Hepatocyte (in vitro differentiated cells): ENCODE measurements around the gene RBM15. TPM values are rescaled to one million over a fixed set of nuclear protein-coding genes. Genes with fewer than 3 reads are reported as not detected.

ENCODE experiments used
- DNase-seq: peaks from one replicate; pipeline ENCODE4 v3.0.0-alpha.2; 2016; ENCODE audit warnings: low spot score
- H2AFZ ChIP-seq: fragments of 200-600 bp; sonication (generic); 2 replicates; pipeline ENCODE4 v1.6.0; 2016; ENCODE audit warnings: antibody characterized with exemption, mild to moderate bottlenecking
- H3K27ac ChIP-seq: fragments of 200-600 bp; sonication (generic); 2 replicates; pipeline ENCODE4 v1.5.1; 2016; ENCODE audit warnings: mild to moderate bottlenecking
- H3K27me3 ChIP-seq: fragments of 200-600 bp; sonication (generic); 2 replicates; pipeline ENCODE4 v1.6.1; 2016
- H3K36me3 ChIP-seq: fragments of 200-600 bp; sonication (generic); replicated peaks from 2 replicates; pipeline ENCODE4 v1.5.1; 2016; ENCODE audit warnings: low read depth; ENCODE audit not compliant: insufficient read depth
- H3K4me1 ChIP-seq: fragments of 200-600 bp; sonication (generic); 2 replicates; pipeline ENCODE4 v1.5.1; 2016; ENCODE audit warnings: mild to moderate bottlenecking, moderate library complexity; ENCODE audit not compliant: insufficient read depth
- H3K4me2 ChIP-seq: fragments of 200-600 bp; sonication (generic); 2 replicates; pipeline ENCODE4 v1.6.0; 2016
- H3K4me3 ChIP-seq: fragments of 200-600 bp; sonication (generic); 2 replicates; pipeline ENCODE4 v1.5.1; 2016; ENCODE audit warnings: mild to moderate bottlenecking
- H3K79me2 ChIP-seq: fragments of 200-600 bp; sonication (generic); 2 replicates; pipeline ENCODE4 v1.6.0; 2017; ENCODE audit warnings: mild to moderate bottlenecking
- H3K9me2 ChIP-seq: fragments of 200-600 bp; sonication (generic); replicated peaks from 2 replicates; pipeline ENCODE4 v1.6.0; 2017; ENCODE audit warnings: mild to moderate bottlenecking; ENCODE audit not compliant: insufficient read depth
- H3K9me3 ChIP-seq: fragments of 200-600 bp; sonication (generic); 2 replicates; pipeline ENCODE4 v1.5.1; 2016; ENCODE audit warnings: low read depth, mild to moderate bottlenecking
- H4K20me1 ChIP-seq: fragments of 200-600 bp; sonication (generic); 2 replicates; pipeline ENCODE4 v1.6.0; 2016; ENCODE audit warnings: mild to moderate bottlenecking; ENCODE audit not compliant: insufficient read depth, poor library complexity, severe bottlenecking
- EZH2 ChIP-seq: fragments of 200-600 bp; sonication (generic); IDR thresholded peaks from 2 replicates; pipeline ENCODE4 v1.6.1; 2016; ENCODE audit warnings: antibody characterized with exemption, mild to moderate bottlenecking, borderline replicate concordance
- EZH2phosphoT487 ChIP-seq: fragments of 200-600 bp; sonication (generic); IDR thresholded peaks from one replicate; pipeline ENCODE4 v1.6.1; 2018; ENCODE audit warnings: antibody characterized with exemption, mild to moderate bottlenecking, low read depth, moderate library complexity; ENCODE audit not compliant: unreplicated experiment, severe bottlenecking
- WGBS: methylation state at CpG from one replicate; pipeline ENCODE4 v1.1.6; 2016; ENCODE audit warnings: low lambda C conversion rate; ENCODE audit errors: missing lambda C conversion rate; 5-methylcytosine and 5-hydroxymethylcytosine counted together
- polyA plus RNA-seq: library from polyadenylated mRNA; unstranded; fragments of >200 nt; fragmentation: Nextera tagmentation; extraction: Ambion mirVana; gene quantifications from 2 replicates; pipeline ENCODE4 v1.2.1, GENCODE V29; 2016
- total RNA-seq: library from RNA; depleted of rRNA; stranded (reverse); fragments of >200 nt; gene quantifications from 2 replicates; pipeline ENCODE4 v1.2.3, GENCODE V29; 2014
- TF ChIP-seq, protein P1 (sequence below): fragments of 200-600 bp; sonication (generic); IDR thresholded peaks from 2 replicates; pipeline ENCODE4 v1.5.1; 2016; ENCODE audit warnings: antibody characterized with exemption, mild to moderate bottlenecking; ENCODE audit not compliant: poor library complexity

The RBM15 gene
- total and polyA plus RNA-seq, 2 experiments from 2014 or later: 7.9 to 31.3 TPM

GRCh38 chr1:110312188-110313121 lies 26.7 kb upstream of the RBM15 start:
- peak; percentile 87 for DNase-seq
- H2AFZ ChIP-seq: no peak overlapping the region
- no peaks in the 10 kb centered on the region for H3K9me2 ChIP-seq
- no peaks in the 10 kb centered on the region for H4K20me1 ChIP-seq
- H3K9me3 ChIP-seq: no peaks in the 10 kb centered on the region
- 51% methylated on average over 14 of the region's 14 CpGs for WGBS
- no peaks in the 10 kb centered on the region for H3K79me2 ChIP-seq
- H3K27me3 ChIP-seq: no peaks in the 10 kb centered on the region
- H3K4me1 ChIP-seq: no peaks in the 10 kb centered on the region
- no peak overlapping the region for H3K4me3 ChIP-seq
- H3K4me2 ChIP-seq: no peak overlapping the region
- no peaks in the 10 kb centered on the region for H3K36me3 ChIP-seq
- no peak overlapping the region for H3K27ac ChIP-seq
- TF ChIP-seq, protein P1, sequence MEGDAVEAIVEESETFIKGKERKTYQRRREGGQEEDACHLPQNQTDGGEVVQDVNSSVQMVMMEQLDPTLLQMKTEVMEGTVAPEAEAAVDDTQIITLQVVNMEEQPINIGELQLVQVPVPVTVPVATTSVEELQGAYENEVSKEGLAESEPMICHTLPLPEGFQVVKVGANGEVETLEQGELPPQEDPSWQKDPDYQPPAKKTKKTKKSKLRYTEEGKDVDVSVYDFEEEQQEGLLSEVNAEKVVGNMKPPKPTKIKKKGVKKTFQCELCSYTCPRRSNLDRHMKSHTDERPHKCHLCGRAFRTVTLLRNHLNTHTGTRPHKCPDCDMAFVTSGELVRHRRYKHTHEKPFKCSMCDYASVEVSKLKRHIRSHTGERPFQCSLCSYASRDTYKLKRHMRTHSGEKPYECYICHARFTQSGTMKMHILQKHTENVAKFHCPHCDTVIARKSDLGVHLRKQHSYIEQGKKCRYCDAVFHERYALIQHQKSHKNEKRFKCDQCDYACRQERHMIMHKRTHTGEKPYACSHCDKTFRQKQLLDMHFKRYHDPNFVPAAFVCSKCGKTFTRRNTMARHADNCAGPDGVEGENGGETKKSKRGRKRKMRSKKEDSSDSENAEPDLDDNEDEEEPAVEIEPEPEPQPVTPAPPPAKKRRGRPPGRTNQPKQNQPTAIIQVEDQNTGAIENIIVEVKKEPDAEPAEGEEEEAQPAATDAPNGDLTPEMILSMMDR: peak; percentile 89
- no peak for TF ChIP-seq EZH2

- no peak overlapping the region for H3K4me3 ChIP-seq
- no peaks in the 10 kb centered on the region for H3K36me3 ChIP-seq
- H3K4me1 ChIP-seq: no peaks in the 10 kb centered on the region
- no peaks in the 10 kb centered on the region for H4K20me1 ChIP-seq
- DNase-seq: no peak
- 92% methylated on average over 2 of the region's 2 CpGs for WGBS
- TF ChIP-seq, protein P1: no peak
- TF ChIP-seq EZH2: no peak
- TF ChIP-seq EZH2phosphoT487: no peak
- H3K4me2 ChIP-seq: no peak overlapping the region
- no peak overlapping the region for H3K27ac ChIP-seq
- no peaks in the 10 kb centered on the region for H3K79me2 ChIP-seq
- H3K9me2 ChIP-seq: no peaks in the 10 kb centered on the region
- H3K27me3 ChIP-seq: no peaks in the 10 kb centered on the region
- H3K9me3 ChIP-seq: no peaks in the 10 kb centered on the region
- H2AFZ ChIP-seq: no peak overlapping the region
Measured at GRCh38 chr1:110316735-110317134, 22.4 kb upstream of the RBM15 start.

DNA sequence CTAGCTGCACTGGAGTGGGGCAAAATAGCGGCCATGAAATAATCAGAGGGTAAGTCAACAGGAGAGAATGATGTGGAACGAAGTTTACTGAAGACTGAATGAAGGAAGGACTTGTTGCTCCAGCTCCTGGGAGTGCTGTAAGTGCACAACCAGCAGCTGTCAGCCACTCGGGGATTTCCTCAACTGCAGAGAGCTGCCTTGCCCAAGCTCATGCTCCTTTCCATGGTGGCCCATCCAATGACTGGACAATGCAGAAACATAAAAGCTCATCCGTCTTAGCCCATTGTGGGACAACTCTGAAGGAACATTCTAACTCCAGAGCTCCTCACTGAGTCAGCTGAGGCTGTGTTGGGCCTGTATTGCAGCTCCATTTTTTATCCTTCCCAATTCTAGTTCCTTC lies 21.1 kb upstream of the RBM15 start:
- Histone ChIP-seq H3K27ac (no peak overlapping the region), H2AFZ (no peak overlapping the region), H3K9me2 (no peaks in the 10 kb centered on the region), H3K4me2 (no peak overlapping the region), H3K36me3 (no peaks in the 10 kb centered on the region), H4K20me1 (no peaks in the 10 kb centered on the region), H3K4me1 (no peaks in the 10 kb centered on the region), H3K79me2 (no peaks in the 10 kb centered on the region), H3K27me3 (no peaks in the 10 kb centered on the region), H3K4me3 (no peak overlapping the region), H3K9me3 (no peaks in the 10 kb centered on the region)
- WGBS: 86% methylated on average over 4 of the region's 4 CpGs
- no peak for TF ChIP-seq EZH2phosphoT487
- no peak for DNase-seq

DNA sequence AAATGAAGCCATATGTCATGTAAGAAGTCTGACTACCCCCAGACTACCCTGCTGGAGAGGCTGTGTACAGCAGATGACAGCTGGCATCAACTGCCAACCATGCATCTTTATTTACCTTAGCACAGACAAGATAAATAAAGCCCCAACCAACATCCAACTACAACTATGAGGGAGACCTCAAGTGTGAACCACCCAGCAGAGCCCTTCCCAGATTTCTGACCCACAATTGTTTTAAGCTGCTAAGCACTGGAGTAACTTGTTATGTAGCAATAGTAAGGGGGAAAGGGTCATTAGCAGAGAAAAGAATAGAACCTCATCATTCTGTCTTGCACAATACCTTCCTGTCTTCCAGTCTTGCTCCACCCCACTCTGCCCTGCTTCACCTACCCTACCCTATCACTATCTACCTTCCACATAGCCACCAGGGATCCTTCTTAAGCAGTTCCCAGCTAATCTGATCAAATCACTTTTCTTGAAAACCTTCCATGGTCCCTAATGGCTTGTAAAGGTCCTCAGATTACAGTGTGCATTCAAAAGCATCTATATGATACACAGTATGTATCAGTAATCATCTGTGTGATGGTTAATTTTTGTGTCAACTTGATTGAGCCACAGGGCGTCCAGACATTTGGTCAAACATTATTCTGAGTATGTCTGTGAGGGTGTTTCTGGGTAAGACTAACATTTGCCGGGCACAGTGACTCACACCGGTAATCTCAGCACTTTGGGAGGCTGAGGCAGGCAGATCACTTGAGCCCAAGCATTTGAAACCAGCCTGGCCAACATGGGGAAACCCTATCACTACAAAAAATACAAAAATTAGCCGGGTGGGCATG lies 19.6 kb upstream of the RBM15 start:
- H3K4me3 ChIP-seq: no peak overlapping the region
- H3K9me3 ChIP-seq: no peaks in the 10 kb centered on the region
- H3K27ac ChIP-seq: peak overlapping the region; percentile 47
- DNase-seq: no peak
- no peaks in the 10 kb centered on the region for H3K9me2 ChIP-seq
- no peaks in the 10 kb centered on the region for H3K79me2 ChIP-seq
- no peak overlapping the region for H2AFZ ChIP-seq
- H4K20me1 ChIP-seq: no peaks in the 10 kb centered on the region
- TF ChIP-seq EZH2: no peak
- TF ChIP-seq, protein P1: no peak
- TF ChIP-seq EZH2phosphoT487: no peak
- WGBS: 75% methylated on average over 4 of the region's 4 CpGs
- H3K4me2 ChIP-seq: no peak overlapping the region
- H3K4me1 ChIP-seq: peaks cover 2% of the 10 kb centered on the region
- H3K27me3 ChIP-seq: no peaks in the 10 kb centered on the region
- no peaks in the 10 kb centered on the region for H3K36me3 ChIP-seq
